HEK293 (cell line): ENCODE data around the gene PHF21A.

Experiments
- CTCF ChIA-PET: fragments of 350-600 bp; formaldehyde crosslinking; extraction: SDS; loops from one replicate; lab custom pipeline; 2021; ENCODE audit warnings: antibody characterized with exemption; lab: Yijun Ruan, JAX
- POLR2A ChIA-PET: fragments of 300-600 bp; formaldehyde crosslinking; extraction: SDS; loops from one replicate; lab custom pipeline; 2020; ENCODE audit warnings: antibody characterized with exemption, inconsistent platforms; lab: Yijun Ruan, JAX
- H3K27ac ChIP-seq: fragments of 200-500 bp; sonication (Bioruptor generic); 2 replicates; pipeline ENCODE4 v1.5.1; 2014; ENCODE audit warnings: low read depth, low read length, control low read depth, inconsistent platforms; ENCODE audit errors: extremely low read depth
- H3K36me3 ChIP-seq, 2 experiments: fragments of 200-500 bp in 1 of 2; sonication (Bioruptor generic) in 1 of 2; 1 replicate in 1 of 2; 2 replicates in 1 of 2; pipeline ENCODE4 v1.5.1; 2014 to 2017; ENCODE audit warnings: inconsistent platforms in 2 of 2, low read length in 2 of 2; ENCODE audit not compliant: control insufficient read depth in 2 of 2, insufficient read depth in 1 of 2
- H3K4me1 ChIP-seq: fragments of 200-500 bp; sonication (Bioruptor generic); 2 replicates; pipeline ENCODE4 v1.5.1; 2014; ENCODE audit warnings: mild to moderate bottlenecking, low read length, inconsistent platforms; ENCODE audit not compliant: control insufficient read depth, insufficient read depth
- H3K4me3 ChIP-seq: 2 replicates; pipeline ENCODE4 v1.5.1; 2011; ENCODE audit warnings: low read depth, mild to moderate bottlenecking, control low read depth, low read length, moderate library complexity
- H3K9me3 ChIP-seq: fragments of 200-500 bp; sonication (Bioruptor generic); 2 replicates; pipeline ENCODE4 v1.5.1; 2014; ENCODE audit warnings: low read depth, low read length, inconsistent platforms; ENCODE audit not compliant: control insufficient read depth, insufficient read depth
- HOXA7 ChIP-seq: sonication (generic); formaldehyde crosslinking; IDR thresholded peaks from 2 replicates; pipeline ENCODE4 v1.8.1; 2022; ENCODE audit warnings: missing genetic modification reagents, borderline replicate concordance
- KLF8 ChIP-seq: fragments of 450-650 bp; formaldehyde crosslinking; IDR thresholded peaks from 2 replicates; pipeline ENCODE4 v1.5.1; 2016; ENCODE audit warnings: missing biosample characterization, missing genetic modification characterization
- PRDM2 ChIP-seq: fragments of 450-650 bp; formaldehyde crosslinking; IDR thresholded peaks from 2 replicates; pipeline ENCODE4 v1.5.1; 2016; ENCODE audit warnings: missing biosample characterization, missing genetic modification characterization, borderline replicate concordance
- ZFP37 ChIP-seq: fragments of 450-650 bp; formaldehyde crosslinking; IDR thresholded peaks from 2 replicates; pipeline ENCODE4 v1.5.1; 2016; ENCODE audit warnings: missing biosample characterization, missing genetic modification characterization
- ZNF157 ChIP-seq: fragments of 450-650 bp; formaldehyde crosslinking; IDR thresholded peaks from 2 replicates; pipeline ENCODE4 v1.5.1; 2016; ENCODE audit warnings: missing biosample characterization, missing genetic modification characterization
- ZNF239 ChIP-seq: fragments of 450-650 bp; formaldehyde crosslinking; IDR thresholded peaks from 2 replicates; pipeline ENCODE4 v1.5.1; 2016; ENCODE audit warnings: missing biosample characterization, missing genetic modification characterization
- ZNF248 ChIP-seq: fragments of 450-650 bp; formaldehyde crosslinking; IDR thresholded peaks from 2 replicates; pipeline ENCODE4 v1.5.1; 2017; ENCODE audit warnings: missing biosample characterization, missing genetic modification characterization
- ZNF366 ChIP-seq: fragments of 450-650 bp; formaldehyde crosslinking; conservative IDR thresholded peaks from 2 replicates; pipeline ENCODE4 v1.5.1; 2016; ENCODE audit warnings: missing biosample characterization, missing genetic modification characterization
- ZNF585B ChIP-seq: fragments of 450-650 bp; formaldehyde crosslinking; IDR thresholded peaks from 2 replicates; pipeline ENCODE4 v1.5.1; 2016; ENCODE audit warnings: missing biosample characterization, missing genetic modification characterization
- TF ChIP-seq, protein P1 (sequence below): fragments of 450-650 bp; formaldehyde crosslinking; IDR thresholded peaks from 2 replicates; pipeline ENCODE4 v1.5.1; 2016; ENCODE audit warnings: missing biosample characterization, missing genetic modification characterization
- TF ChIP-seq, protein P2 (sequence below): fragments of 450-650 bp; formaldehyde crosslinking; IDR thresholded peaks from 2 replicates; pipeline ENCODE4 v1.5.1; 2016; ENCODE audit warnings: missing biosample characterization, missing genetic modification characterization

PHF21A gene

GRCh38 chr11:46038529-46038928 is 82.7 kb downstream of the PHF21A start (continued):
- TF ChIP-seq, protein P1, sequence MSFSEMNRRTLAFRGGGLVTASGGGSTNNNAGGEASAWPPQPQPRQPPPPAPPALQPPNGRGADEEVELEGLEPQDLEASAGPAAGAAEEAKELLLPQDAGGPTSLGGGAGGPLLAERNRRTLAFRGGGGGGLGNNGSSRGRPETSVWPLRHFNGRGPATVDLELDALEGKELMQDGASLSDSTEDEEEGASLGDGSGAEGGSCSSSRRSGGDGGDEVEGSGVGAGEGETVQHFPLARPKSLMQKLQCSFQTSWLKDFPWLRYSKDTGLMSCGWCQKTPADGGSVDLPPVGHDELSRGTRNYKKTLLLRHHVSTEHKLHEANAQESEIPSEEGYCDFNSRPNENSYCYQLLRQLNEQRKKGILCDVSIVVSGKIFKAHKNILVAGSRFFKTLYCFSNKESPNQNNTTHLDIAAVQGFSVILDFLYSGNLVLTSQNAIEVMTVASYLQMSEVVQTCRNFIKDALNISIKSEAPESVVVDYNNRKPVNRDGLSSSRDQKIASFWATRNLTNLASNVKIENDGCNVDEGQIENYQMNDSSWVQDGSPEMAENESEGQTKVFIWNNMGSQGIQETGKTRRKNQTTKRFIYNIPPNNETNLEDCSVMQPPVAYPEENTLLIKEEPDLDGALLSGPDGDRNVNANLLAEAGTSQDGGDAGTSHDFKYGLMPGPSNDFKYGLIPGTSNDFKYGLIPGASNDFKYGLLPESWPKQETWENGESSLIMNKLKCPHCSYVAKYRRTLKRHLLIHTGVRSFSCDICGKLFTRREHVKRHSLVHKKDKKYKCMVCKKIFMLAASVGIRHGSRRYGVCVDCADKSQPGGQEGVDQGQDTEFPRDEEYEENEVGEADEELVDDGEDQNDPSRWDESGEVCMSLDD, result no peak
- TF ChIP-seq ZNF239, result no peak
- no peak for TF ChIP-seq ZFP37 (tag by site-specific recombination)
- TF ChIP-seq, protein P2, sequence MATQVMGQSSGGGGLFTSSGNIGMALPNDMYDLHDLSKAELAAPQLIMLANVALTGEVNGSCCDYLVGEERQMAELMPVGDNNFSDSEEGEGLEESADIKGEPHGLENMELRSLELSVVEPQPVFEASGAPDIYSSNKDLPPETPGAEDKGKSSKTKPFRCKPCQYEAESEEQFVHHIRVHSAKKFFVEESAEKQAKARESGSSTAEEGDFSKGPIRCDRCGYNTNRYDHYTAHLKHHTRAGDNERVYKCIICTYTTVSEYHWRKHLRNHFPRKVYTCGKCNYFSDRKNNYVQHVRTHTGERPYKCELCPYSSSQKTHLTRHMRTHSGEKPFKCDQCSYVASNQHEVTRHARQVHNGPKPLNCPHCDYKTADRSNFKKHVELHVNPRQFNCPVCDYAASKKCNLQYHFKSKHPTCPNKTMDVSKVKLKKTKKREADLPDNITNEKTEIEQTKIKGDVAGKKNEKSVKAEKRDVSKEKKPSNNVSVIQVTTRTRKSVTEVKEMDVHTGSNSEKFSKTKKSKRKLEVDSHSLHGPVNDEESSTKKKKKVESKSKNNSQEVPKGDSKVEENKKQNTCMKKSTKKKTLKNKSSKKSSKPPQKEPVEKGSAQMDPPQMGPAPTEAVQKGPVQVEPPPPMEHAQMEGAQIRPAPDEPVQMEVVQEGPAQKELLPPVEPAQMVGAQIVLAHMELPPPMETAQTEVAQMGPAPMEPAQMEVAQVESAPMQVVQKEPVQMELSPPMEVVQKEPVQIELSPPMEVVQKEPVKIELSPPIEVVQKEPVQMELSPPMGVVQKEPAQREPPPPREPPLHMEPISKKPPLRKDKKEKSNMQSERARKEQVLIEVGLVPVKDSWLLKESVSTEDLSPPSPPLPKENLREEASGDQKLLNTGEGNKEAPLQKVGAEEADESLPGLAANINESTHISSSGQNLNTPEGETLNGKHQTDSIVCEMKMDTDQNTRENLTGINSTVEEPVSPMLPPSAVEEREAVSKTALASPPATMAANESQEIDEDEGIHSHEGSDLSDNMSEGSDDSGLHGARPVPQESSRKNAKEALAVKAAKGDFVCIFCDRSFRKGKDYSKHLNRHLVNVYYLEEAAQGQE, result no peak
- no peak for TF ChIP-seq KLF8 (tag by site-specific recombination)
- TF ChIP-seq ZNF248 (tag by site-specific recombination), result no peak

- POLR2A ChIA-PET, result no interaction called here
Observed at GRCh38 chr11:46036969-46037368, 84.3 kb downstream of the PHF21A start.

More at GRCh38 chr11:46036969-46037368, 84.3 kb downstream of the PHF21A start:
- H3K4me1 ChIP-seq, result no peaks in the 10 kb centered on the region
- no peak overlapping the region for H3K27ac ChIP-seq
- H3K4me3 ChIP-seq, result no peak overlapping the region
- H3K36me3 ChIP-seq, result no peaks in the 10 kb centered on the region
- no peaks in the 10 kb centered on the region for H3K9me3 ChIP-seq
- CTCF ChIA-PET, result no interaction called here
- no peak for TF ChIP-seq ZNF157
- TF ChIP-seq ZNF585B (tag by site-specific recombination), result no peak
- no peak for TF ChIP-seq ZNF366
- TF ChIP-seq HOXA7, result no peak
- no peak for TF ChIP-seq PRDM2
